ENCODE measurements around the gene LIPT2. TPM values are rescaled to one million over a fixed set of nuclear protein-coding genes. Genes with fewer than 3 reads are reported as not detected.

Gene LIPT2
- total and polyA plus RNA-seq, 2 of the 4 experiments (the other 2 are of a cell fraction), result 1.7 to 2.9 TPM

DNA sequence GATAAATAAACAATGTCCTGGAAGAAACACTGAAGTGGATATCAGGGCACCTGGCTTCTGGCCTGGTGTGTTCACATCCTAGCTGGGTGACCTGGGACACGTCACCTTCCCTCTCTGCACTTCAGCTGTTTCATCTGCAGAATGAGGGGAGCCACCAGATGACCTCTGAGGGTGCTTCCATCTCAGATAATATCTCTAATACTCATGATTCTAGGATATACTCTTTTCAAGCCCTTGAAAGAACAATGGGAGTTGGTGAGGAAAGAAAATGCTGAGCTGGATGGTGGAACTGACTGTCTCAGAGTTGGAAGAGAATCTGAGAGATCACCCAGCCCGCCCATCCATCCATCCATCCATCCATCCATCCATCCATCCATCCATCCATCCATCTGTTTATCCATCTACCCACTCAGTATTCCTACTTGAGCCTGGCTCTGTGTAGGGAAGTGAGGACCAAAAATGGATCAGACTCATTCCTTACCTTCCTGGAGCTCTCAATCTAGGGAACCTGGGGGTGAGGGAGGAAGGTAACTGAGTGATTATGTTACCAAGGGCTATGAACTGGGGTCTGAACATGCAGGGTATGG is 28.2 kb upstream of the LIPT2 start:
- no peak overlapping the region; the same call in 2 of the 3 replicates for H2BK15ac ChIP-seq (ENCODE audit: low read depth, low read length)
- intact Hi-C loops (cut with micrococcal nuclease) (no loop called here), in situ Hi-C loops (cut with MboI; ENCODE audit: low sequenced_read_pairs) (no loop called here), dilution Hi-C loops (cut with HindIII; ENCODE audit: low sequenced_read_pairs, unreplicated experiment) (no loop called here)
- no peaks in the 10 kb centered on the region for H3K36me3 ChIP-seq (ENCODE audit: control insufficient read depth, insufficient read depth, low read length)
- H3K27me3 ChIP-seq (ENCODE audit: control insufficient read depth, insufficient read depth, low read length), result peaks cover 38% of the 10 kb centered on the region
- no peaks in the 10 kb centered on the region for H4K20me1 ChIP-seq (ENCODE audit: insufficient read depth, low read length)
- TF ChIP-seq RFX5 (IDR thresholded peaks at IDR 0.05; ENCODE audit: low read depth, low read length) (no peak), MAZ (IDR thresholded peaks at IDR 0.05; ENCODE audit: borderline replicate concordance, low read depth, low read length) (no peak), FOS (IDR thresholded peaks at IDR 0.05; ENCODE audit: low read depth, low read length) (no peak)
- TF ChIP-seq, protein P1, sequence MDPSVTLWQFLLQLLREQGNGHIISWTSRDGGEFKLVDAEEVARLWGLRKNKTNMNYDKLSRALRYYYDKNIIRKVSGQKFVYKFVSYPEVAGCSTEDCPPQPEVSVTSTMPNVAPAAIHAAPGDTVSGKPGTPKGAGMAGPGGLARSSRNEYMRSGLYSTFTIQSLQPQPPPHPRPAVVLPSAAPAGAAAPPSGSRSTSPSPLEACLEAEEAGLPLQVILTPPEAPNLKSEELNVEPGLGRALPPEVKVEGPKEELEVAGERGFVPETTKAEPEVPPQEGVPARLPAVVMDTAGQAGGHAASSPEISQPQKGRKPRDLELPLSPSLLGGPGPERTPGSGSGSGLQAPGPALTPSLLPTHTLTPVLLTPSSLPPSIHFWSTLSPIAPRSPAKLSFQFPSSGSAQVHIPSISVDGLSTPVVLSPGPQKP (IDR thresholded peaks at IDR 0.05; ENCODE audit: borderline replicate concordance, low read depth, low read length), result no peak
- TF ChIP-seq, protein P2, sequence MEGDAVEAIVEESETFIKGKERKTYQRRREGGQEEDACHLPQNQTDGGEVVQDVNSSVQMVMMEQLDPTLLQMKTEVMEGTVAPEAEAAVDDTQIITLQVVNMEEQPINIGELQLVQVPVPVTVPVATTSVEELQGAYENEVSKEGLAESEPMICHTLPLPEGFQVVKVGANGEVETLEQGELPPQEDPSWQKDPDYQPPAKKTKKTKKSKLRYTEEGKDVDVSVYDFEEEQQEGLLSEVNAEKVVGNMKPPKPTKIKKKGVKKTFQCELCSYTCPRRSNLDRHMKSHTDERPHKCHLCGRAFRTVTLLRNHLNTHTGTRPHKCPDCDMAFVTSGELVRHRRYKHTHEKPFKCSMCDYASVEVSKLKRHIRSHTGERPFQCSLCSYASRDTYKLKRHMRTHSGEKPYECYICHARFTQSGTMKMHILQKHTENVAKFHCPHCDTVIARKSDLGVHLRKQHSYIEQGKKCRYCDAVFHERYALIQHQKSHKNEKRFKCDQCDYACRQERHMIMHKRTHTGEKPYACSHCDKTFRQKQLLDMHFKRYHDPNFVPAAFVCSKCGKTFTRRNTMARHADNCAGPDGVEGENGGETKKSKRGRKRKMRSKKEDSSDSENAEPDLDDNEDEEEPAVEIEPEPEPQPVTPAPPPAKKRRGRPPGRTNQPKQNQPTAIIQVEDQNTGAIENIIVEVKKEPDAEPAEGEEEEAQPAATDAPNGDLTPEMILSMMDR (conservative IDR thresholded peaks at IDR 0.05; ENCODE audit: low read depth, low read length), result no peak
- peaks cover 6% of the 10 kb centered on the region; the same call in 1 of the 2 replicates for H3K9me1 ChIP-seq (ENCODE audit: insufficient read depth, low read length)
- no peak overlapping the region for H4K91ac ChIP-seq (ENCODE audit: insufficient read depth, low read depth, low read length)
- no peak overlapping the region for H2AK5ac ChIP-seq (ENCODE audit: low read depth, low read length)
- no peaks in the 10 kb centered on the region for H3K9me3 ChIP-seq (ENCODE audit: control insufficient read depth, insufficient read depth, low read length)
- ATAC-seq (ENCODE audit: low read depth) (no peak), DNase-seq (no peak)
- H3K14ac ChIP-seq (replicated peaks; ENCODE audit: low read depth, low read length), result no peak overlapping the region
- H3K79me1 ChIP-seq (ENCODE audit: low read depth in 1 of 2, low read length in 2 of 2), result no peaks in the 10 kb centered on the region
- ChIA-PET CTCF (interaction anchor here (0.7 kb wide), 1 partner anchor 23 kb away, joined by 3 read pairs; no protein-coding TSS in a partner anchor), POLR2A (ENCODE audit: unreplicated experiment) (no interaction called here)
- H3K4me3 ChIP-seq (ENCODE audit: insufficient read depth, low read depth, low read length), result no peak overlapping the region
- no peak overlapping the region for H3K56ac ChIP-seq (ENCODE audit: extremely low read depth, insufficient read depth, low read length)
- H3K9ac ChIP-seq (ENCODE audit: low read depth, low read length), result no peak overlapping the region
- WGBS, 2 experiments (ENCODE audit: extremely low coverage in 2 of 2, insufficient read length in 1 of 2), result no CpG with 5 or more reads among the region's 2 CpGs
- H3K4ac ChIP-seq (ENCODE audit: low read depth, low read length), result no peak overlapping the region
- H3K23ac ChIP-seq (ENCODE audit: low read depth, low read length), result no peak overlapping the region
- no peak overlapping the region for H2BK120ac ChIP-seq (ENCODE audit: low read depth, low read length)
- BruUV-seq (replicated peaks), result no TSS peak
- peaks cover 4% of the 10 kb centered on the region for H3K4me1 ChIP-seq (ENCODE audit: control insufficient read depth, insufficient read depth, low read length)
- no peak overlapping the region for H2BK5ac ChIP-seq (ENCODE audit: low read depth, low read length, poor library complexity, severe bottlenecking)
- no peak overlapping the region for H4K8ac ChIP-seq (ENCODE audit: low read depth in 2 of 2, low read length in 2 of 2)
- no peak overlapping the region for H3K27ac ChIP-seq (ENCODE audit: insufficient read depth, low read length)
- H4K5ac ChIP-seq (ENCODE audit: low read depth, low read length), result no peak overlapping the region
- no peak overlapping the region for H3K4me2 ChIP-seq (ENCODE audit: low read depth, low read length)
- H2AK9ac ChIP-seq (replicated peaks; ENCODE audit: low read depth, low read length, poor library complexity), result no peak overlapping the region
- no peak overlapping the region for H3K18ac ChIP-seq (ENCODE audit: low read depth, low read length)
- H2BK20ac ChIP-seq (ENCODE audit: low read depth, low read length), result no peak overlapping the region
- H2AFZ ChIP-seq (replicated peaks; ENCODE audit: low read length, poor library complexity), result no peak overlapping the region

Measured in IMR-90 (cell line).